Measurements from ENCODE around the gene TMEM51. TPM values are rescaled to one million over a fixed set of nuclear protein-coding genes. Genes with fewer than 3 reads are reported as not detected.

TMEM51 gene
- total and polyA plus RNA-seq, 9 of the 15 experiments (the other 6 are each of a cell fraction or from before 2014, with no cell fraction given) = 0.06 to 1.4 (median 0.58) TPM

DNA sequence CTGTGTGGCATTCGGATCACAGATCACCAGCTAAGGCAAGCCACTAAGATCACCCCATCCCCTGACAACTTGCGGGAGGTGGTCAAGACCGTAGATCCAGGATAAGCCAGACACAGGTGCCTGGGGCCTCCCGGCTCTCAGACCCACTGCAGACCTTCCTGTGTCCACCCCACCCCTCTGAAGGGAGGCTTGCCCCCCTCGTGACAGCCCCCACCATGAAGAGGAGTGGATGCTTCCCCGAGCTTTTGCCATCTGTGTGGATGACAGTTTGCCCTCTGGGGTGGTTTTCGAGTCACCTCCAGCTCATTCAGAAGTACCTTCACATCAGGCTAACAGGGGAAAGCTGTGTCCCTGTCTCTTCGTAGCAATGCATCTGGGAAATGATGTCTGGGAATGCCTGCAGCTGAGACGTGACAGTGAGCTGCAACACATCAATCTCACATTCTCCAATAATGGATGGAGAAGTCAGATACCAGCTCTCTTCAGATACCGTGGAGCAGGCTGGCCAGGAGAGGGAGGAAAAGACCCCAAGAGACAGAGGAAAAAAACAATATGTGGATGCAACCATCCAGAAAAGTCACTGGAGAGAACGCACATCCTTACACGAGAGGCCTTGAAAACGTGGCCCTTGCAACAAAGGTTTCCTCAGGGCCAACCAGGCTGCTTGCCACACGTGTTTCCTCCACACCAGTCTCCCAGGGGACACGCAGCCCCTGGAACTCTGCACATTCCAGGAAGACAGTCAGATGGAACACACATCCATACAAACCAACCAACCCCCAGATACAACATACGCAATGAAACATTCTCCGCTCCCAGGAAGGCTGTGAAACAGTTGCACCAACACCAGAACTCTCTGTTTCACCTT lies 73.1 kb downstream of the TMEM51 start (continued):
- TF ChIP-seq, protein P1, sequence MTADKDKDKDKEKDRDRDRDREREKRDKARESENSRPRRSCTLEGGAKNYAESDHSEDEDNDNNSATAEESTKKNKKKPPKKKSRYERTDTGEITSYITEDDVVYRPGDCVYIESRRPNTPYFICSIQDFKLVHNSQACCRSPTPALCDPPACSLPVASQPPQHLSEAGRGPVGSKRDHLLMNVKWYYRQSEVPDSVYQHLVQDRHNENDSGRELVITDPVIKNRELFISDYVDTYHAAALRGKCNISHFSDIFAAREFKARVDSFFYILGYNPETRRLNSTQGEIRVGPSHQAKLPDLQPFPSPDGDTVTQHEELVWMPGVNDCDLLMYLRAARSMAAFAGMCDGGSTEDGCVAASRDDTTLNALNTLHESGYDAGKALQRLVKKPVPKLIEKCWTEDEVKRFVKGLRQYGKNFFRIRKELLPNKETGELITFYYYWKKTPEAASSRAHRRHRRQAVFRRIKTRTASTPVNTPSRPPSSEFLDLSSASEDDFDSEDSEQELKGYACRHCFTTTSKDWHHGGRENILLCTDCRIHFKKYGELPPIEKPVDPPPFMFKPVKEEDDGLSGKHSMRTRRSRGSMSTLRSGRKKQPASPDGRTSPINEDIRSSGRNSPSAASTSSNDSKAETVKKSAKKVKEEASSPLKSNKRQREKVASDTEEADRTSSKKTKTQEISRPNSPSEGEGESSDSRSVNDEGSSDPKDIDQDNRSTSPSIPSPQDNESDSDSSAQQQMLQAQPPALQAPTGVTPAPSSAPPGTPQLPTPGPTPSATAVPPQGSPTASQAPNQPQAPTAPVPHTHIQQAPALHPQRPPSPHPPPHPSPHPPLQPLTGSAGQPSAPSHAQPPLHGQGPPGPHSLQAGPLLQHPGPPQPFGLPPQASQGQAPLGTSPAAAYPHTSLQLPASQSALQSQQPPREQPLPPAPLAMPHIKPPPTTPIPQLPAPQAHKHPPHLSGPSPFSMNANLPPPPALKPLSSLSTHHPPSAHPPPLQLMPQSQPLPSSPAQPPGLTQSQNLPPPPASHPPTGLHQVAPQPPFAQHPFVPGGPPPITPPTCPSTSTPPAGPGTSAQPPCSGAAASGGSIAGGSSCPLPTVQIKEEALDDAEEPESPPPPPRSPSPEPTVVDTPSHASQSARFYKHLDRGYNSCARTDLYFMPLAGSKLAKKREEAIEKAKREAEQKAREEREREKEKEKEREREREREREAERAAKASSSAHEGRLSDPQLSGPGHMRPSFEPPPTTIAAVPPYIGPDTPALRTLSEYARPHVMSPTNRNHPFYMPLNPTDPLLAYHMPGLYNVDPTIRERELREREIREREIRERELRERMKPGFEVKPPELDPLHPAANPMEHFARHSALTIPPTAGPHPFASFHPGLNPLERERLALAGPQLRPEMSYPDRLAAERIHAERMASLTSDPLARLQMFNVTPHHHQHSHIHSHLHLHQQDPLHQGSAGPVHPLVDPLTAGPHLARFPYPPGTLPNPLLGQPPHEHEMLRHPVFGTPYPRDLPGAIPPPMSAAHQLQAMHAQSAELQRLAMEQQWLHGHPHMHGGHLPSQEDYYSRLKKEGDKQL (CRISPR knock-in tag; IDR thresholded peaks at IDR 0.05; ENCODE audit: borderline replicate concordance) = no peak

DNA sequence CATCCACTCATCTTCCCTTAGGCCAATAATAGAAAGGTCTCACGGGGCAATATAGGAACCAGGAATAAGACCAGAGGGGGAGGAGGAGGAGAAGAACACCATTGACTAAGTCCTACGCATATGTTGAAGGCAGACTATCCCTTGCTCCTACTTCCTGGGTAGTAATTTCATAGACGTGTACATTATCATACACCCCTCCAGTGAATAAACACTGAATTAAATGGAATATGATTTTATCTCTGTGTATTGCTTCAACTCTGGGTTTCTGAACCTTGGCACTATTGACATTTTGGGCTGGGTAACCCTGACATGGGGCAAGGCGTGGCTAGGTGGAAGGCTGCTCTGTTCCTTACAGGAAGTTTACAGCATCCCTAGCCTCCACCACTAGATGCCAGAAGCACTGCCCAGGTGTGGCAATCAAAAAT lies 76.2 kb downstream of the TMEM51 start:
- intact Hi-C loops (cut with micrococcal nuclease) = no loop called here
- 3% methylated on average over 4 of the region's 4 CpGs for WGBS (ENCODE audit: insufficient coverage, low coverage, missing lambda C conversion rate)
- Histone ChIP-seq H3K27ac (ENCODE audit: extremely low read depth, low read depth, low read length) (no peak overlapping the region), H4K20me1 (replicated peaks; ENCODE audit: control insufficient read depth, insufficient read depth, low read length) (no peaks in the 10 kb centered on the region), H3K79me2 (ENCODE audit: control insufficient read depth, insufficient read depth, low read length) (no peaks in the 10 kb centered on the region), H3K4me1 (replicated peaks in 1 of 2; ENCODE audit: control insufficient read depth in 2 of 2, insufficient read depth in 2 of 2, low read length in 2 of 2) (no peaks in the 10 kb centered on the region), H3K36me3 (ENCODE audit: control insufficient read depth, insufficient read depth, low read length) (no peaks in the 10 kb centered on the region), H2AFZ (ENCODE audit: low read depth, low read length) (no peak overlapping the region), H3K9me3 (replicated peaks; ENCODE audit: control insufficient read depth, insufficient read depth, low read depth, low read length) (no peaks in the 10 kb centered on the region), H3K27me3 (ENCODE audit: control insufficient read depth in 2 of 2, insufficient read depth in 2 of 2, low read length in 2 of 2) (peaks cover 31 to 34% of the 10 kb centered on the region in 2 experiments; a peak in 4 of 5 replicates), H3K4me3 (no peak overlapping the region), H3K9ac (ENCODE audit: insufficient read depth in 1 of 2, low read depth in 2 of 2, low read length in 2 of 2) (no peak overlapping the region), H3K9me1 (ENCODE audit: control insufficient read depth, insufficient read depth, low read length) (no peaks in the 10 kb centered on the region), H3K4me2 (ENCODE audit: insufficient read depth, low read length) (no peak overlapping the region)
- no TSS peak for BruUV-seq (replicated peaks)
- FAIRE-seq (no peak), DNase-seq (ENCODE audit: extremely low read depth in 1 of 4, low spot score in 3 of 4) (no peak), ATAC-seq (no peak)
- CTCF ChIA-PET (ENCODE audit: low intra/inter-chr PET ratio) = no interaction called here
- in situ Hi-C loops (cut with MboI) = no loop called here
- POLR2A ChIA-PET = interaction anchor here (0.8 kb wide), 1 partner anchor 12 kb away, joined by 4 read pairs; no protein-coding TSS in a partner anchor
- TF ChIP-seq NONO (IDR thresholded peaks at IDR 0.05; ENCODE audit: low read depth in 2 of 2, low read length in 1 of 2) (no peak), RFX5 (IDR thresholded peaks at IDR 0.05; ENCODE audit: low read depth, low read length) (no peak), ZBED1 (IDR thresholded peaks at IDR 0.05) (no peak), U2AF2 (optimal IDR thresholded peaks at IDR 0.05; ENCODE audit: low read depth, low read length) (no peak)
